HG03064 (cell line): ENCODE results near the gene ADAMTS7.
"Not testable (repeated sequence)": the region's sequence is repeated elsewhere in the genome, so short reads cannot be mapped to it uniquely, and the experiment has no call there.

Experiments
- ATAC-seq: cut with Tn5 transposase; IDR thresholded peaks from one replicate; pipeline ENCODE4 v1.9.1; 2021; ENCODE audit warnings: low read depth; ENCODE audit not compliant: unreplicated experiment

The ADAMTS7 gene

DNA sequence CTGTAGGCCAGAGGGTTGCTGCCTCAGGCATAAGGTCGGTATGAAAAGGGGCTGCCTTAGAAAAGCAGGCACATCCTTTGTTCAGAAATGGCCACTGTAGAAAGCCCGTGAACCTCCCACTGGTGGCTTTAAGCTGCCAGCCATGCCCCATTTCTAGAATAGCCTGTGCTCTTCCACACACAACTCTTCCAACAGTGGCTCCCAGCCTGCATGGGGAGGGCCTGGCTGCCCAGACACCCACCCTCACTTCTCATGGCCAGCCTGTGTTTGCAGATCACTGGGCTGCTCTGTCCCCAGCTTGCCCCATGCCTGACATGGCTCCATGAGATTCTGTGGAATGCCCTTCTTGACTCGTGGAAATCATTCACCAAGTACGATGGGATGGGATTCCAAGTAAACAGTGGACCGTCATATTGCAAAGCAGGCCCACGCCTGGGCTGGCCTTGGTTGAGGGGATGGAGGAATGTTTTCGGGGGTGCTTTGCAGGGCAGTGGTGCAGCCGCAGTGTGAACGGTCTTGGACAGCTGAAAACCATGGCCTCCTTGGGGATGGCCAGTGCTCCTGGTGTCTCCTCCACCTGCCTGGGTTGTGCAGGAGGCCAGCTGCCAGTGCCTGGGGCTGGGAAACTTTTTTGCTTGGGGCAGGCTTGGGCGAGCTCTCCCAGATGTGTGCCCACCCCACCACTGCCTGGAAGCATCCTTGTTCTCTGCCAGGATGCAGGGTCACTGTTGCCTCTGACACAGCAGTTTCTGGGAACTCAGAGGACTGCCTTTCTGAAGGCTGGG lies 57.3 kb downstream of the ADAMTS7 start:
- not testable (repeated sequence) for ATAC-seq

DNA sequence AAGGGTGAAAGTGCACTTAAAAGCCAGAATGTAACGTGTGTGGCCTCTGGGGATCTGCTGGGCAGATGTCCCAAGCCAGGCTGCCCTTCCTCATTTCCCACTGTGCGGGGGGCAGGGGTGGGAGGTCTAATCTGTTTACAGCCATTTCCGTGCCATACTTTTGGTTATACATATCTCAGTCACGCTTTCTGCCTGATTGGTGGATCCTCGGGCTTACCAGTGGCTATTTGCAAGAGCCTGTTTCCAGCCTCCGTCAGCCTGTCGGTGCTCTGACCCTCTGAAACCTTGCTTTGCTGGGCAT lies 58.0 kb downstream of the ADAMTS7 start:
- not testable (repeated sequence) for ATAC-seq

DNA sequence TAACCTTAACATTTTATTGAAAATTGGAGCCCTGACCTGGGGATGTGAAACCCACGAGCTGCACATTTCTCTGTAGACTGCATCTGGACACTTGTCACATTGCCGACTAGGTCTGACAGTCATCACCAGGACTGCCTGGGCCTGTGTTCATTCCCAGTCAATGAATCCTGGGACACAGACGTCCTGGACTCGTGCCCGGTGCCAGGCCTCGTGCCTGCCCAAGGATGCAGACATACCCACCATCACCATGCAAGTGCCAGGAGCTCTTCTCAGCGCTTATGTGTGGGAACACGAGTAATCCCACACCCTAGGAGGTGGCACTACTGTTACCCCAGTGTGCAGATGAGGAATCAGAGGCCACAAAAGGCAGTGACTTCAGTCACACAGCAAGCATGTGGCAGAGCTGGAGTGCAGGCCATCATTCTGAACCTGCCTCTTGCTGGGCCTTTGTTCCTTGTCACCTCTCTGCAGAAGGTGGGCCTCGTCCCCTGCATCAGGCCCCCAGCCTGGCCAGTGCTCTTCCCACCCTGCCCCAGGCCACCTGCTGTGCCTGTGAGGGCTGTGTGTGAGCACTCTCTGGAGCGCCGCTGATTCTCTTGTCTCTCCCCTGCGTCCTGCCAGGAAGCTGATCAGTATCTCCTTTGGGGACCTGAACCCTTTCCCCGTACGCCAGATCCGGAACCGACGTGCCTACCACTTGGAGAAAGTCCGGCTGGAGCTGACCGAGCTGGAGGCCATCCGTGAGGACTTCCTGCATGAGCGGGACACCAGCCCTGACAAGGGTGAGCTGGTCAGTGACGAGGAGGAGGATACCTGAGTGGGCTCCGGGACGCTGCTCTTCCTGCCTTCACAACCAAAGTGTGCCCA lies 58.5 kb downstream of the ADAMTS7 start:
- ATAC-seq, result no peak

DNA sequence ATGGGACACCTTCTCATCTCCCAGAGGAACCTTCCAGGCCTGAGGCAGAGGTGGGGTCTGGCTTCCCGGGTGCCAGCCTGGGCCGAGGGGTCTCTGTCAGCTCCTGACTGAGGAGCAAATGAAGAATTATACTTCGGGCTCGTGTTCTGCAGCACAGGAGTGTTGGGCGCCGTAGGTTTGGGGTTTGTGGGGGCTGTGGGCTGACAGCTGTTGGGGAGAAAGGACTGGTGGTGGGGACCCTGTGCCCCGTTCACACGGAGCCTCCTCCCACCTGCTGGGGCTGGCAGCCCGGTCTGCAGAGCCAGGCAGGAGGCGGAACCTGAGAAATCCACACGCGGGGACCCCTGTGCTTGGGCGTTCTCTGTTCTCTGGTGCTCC lies 59.7 kb downstream of the ADAMTS7 start:
- no peak for ATAC-seq

DNA sequence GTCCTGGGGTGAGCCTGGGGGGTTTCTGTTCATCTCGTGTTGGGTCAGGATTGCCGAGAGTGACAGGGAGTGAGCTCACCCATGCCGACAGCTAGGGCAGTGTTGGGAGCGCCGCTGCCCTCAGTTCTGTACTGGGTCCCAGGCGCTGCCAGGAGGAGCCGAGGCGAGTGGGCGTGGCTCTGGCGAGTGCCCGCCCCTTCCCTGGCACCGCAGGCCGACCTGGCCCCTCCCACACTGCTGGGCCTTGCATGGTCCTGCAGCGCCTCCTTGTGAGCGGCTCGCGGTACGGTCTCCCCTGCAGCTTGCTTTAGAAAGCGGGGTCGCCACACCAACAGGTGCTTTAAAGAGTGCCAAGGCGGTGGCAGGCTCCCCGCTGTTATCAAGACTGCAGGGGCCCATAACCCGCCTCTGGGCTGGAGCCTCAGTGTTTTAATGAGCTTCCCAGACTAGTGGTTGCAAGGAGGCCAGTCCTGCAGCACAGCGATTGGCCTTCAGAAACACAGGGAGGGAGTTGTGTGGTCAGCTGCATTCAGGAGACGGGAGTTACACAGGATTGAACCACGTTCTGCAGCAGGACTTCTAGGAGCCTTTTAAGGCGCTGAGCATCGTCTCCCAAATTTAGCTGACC lies 60.2 kb downstream of the ADAMTS7 start:
- peak; percentile 83 for ATAC-seq

DNA sequence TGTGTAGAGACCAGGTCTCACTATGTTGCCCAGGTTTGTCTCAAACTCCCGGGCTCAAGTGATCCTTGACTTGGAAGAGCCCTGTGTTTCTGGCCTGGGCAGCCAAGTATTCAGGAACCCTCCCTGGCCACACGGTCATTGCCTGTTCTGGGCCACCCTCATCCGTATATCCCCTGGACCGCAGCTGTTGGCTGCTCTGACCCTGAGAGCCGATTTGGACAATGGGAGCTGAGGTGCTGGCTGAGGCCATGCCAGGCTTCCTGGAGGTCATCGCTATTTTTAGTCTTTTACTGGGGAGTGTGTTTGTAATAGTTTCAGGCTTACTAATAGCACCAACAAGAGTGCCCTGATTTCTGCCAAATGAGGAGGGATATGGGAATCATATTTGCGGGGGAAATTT lies 60.7 kb downstream of the ADAMTS7 start:
- no peak for ATAC-seq

DNA sequence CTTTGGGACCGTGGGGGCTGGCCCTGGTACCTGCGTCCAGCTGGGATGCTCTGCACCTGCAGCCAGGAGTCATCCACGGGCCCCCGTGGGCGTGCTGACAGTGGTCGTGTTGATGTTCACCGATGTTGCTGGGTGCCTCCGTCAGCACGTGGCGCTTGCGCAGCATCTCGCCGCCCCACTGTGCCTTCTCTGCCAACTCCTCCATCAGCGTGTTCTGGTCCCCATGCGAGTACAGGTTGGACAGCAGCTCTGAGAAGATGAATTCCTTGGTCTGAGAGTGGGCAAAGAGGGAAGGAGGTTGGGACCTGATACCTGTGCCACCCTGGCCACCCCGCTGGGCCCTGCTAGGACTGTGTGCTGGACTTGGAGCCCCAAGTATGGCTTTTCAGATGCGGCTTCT lies 61.4 kb downstream of the ADAMTS7 start:
- no peak for ATAC-seq

DNA sequence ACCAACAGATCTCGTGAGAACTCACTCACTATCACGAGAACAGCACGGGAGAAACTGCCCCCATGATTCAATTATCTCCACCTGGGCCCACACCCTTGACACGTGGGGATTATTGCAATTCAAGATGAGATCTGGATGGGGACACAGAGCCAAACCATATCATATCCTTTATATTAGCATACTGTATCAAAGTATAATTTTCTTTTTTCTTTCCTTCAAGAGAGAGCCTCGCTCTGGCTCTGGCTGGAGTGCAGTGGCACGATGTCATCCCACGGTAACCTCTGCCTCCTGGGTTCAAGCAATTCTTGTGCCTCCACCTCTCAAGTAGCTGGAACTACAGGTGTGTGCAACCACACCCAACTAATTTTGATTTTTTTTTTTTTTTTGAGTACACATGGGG lies 63.4 kb downstream of the ADAMTS7 start:
- not testable (repeated sequence) for ATAC-seq

DNA sequence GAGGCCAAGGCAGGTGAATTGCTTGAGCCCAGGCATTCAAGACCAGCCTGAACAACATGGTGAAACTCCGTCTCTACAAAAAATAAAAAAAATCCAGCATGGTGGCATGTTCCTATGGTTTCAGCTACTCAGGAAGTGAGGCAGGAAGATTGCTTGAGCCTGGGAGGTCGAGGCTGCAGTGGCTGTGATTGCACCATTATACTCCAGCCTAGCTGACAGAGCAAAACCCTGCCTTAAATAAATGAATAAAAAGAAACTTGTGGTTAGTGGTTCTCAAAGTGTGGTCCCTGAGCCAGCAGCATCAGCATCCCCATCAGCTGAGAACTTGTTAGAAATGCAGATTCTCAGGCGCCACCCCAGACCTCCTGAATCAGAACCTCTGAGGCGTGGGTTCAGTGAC lies 69.6 kb downstream of the ADAMTS7 start:
- ATAC-seq, result not testable (repeated sequence)

DNA sequence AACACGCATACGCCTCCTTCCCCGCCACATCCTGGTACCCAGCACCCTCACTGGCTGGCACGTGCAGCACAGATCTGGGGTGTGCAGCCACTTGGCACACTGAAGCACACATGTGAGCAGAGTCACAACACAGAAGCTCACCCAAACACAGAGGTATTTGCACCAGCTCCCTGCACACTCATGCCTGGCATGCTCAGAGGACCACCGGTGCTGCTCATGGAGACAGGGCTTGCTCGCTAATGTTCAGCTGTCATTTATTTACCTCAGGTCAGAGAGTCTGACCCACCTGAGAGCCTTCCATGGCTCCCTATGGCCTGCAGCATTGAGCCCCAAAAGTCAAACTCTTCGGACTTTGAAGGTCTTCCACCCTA lies 70.4 kb downstream of the ADAMTS7 start:
- ATAC-seq, result no peak

DNA sequence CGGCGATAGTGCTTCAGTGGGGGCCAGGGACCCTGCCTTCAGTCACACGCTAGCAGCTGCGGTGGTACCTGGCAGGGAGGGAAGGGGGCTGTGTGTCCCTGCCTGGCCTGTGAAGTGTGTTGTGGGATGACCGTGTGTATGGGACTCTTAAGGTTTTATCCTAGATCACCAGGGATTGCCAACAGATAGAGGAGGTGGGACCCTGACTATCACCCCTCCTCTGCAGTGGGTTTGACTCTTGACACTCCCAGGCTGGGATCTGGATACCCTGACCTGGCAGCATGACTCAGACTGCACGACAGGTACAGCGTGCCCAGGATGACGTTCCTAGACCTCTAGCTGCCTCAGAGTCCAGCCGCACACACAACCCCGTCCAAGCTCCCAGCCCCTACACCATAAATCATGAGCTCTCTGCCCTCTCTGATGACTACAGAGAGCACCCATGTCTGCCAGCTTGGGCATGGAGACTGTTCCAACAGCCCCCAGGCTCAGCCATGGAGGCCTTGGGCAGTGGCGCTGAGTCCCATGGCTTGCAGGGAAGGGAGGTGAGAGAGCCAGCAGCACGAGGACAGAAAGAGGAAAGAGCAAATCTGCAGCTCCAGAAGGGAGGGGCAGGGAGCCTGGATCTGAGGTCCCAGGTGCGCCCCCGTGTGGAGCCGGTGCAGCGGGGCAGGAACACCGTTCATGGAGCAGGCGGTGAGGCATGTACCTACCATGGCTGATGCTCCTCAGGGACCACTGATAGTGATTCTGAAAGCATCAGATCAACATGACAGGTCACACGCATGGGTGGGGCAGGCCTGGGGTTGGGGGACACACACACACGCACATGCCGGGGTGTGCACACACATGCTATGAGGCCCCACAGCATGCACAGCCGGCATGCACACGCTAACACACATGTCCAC lies 71.0 kb downstream of the ADAMTS7 start:
- ATAC-seq, result no peak

DNA sequence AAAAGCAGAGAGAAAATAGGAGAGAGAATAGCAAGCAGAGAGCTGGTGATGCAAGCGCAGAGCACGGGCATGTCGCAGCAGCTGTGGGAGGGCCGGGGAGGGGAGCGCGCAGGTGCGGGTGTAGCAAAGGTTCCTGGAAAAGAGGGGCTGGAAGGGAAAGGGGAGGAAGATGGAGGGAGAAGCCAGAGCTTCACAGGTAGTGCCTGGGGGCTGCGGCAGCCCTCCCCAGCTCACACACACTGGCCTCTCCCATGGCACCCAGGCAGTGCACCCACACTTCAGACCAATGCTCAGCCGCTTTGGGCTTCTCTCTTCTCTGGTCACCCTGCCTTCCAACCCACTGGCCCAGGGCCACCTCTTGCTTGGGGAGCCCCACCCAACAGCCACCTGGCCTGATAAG lies 72.1 kb downstream of the ADAMTS7 start:
- no peak for ATAC-seq

DNA sequence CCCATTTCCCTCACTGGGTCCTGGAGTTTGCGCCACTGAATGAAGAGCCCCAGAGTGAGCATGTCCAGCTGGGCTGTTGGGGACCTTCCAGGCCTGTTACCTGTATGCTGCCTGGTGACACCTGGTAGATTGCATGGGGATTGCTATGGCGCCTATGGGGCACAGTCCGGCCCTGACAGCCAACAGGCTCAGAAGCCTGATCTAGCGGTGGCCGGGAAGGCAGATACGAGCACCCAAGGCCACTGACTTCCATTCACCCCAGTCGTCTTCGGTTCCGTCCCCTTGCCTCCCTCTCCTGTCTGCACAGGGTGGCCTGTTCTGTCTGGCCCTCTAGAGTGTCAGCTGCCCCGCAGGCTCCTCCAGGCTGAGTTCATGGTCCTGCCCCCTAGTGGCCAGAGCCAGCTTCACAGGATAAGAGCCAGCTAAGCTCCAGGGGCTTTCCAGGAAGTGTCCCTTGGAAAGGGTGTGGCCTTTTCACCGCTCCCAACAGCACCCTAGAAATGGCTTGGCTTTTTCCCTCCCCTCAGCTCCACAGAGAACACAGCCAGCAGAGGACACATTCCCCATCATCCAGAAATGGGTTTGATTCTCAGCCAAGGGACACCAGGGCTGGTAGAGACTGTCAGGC lies 73.2 kb downstream of the ADAMTS7 start:
- ATAC-seq, result not testable (repeated sequence)

DNA sequence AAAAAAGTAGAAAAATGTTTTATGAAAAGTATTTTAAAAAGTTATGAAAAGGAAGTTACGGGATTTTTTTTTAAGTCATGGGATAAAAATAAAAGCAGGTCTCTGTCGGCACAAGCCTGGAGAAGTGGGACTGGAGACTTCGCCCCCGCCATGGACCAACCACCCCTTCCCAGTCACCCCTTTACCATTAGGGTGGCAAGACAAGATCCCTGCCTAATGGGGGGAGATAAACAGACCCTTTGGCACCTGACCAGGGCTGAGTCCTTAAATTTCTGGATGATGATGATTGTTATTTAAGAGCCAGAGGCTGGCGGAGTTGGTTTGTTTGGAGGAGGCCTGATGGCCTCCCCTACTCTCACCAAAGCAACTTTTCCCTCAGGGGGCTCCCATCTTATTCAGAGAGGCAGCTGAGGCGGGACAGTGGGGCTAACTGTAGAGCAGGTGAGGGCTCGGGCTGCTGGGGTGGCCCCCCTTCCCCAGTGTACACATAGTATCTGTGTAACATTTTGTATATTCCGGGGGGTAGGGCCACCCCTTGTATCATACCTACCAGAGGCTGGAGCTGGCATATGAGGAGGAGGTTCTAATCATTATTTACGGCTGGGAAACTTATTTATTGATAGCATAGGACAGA lies 74.0 kb downstream of the ADAMTS7 start:
- no peak for ATAC-seq

DNA sequence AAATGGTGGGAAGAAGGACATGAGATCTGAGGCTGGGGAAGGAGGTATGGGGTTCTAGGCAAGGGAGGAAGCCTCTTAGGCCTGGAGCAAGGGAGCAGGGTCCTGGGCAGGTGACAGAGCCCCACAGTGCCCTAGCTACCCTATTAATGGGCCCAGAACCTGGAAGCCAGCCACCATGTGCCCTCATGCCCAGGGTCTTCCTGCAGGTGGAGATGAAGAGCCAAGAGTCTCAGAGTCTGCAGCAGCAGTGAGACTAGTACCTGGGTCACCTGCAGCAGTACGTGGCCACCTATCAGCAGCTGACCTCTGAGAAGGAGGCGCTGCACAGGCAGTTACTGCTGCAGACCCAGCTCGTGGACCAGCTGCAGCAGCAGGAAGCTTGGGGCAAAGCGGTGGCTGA lies 75.0 kb downstream of the ADAMTS7 start:
- ATAC-seq, result not testable (repeated sequence)

DNA sequence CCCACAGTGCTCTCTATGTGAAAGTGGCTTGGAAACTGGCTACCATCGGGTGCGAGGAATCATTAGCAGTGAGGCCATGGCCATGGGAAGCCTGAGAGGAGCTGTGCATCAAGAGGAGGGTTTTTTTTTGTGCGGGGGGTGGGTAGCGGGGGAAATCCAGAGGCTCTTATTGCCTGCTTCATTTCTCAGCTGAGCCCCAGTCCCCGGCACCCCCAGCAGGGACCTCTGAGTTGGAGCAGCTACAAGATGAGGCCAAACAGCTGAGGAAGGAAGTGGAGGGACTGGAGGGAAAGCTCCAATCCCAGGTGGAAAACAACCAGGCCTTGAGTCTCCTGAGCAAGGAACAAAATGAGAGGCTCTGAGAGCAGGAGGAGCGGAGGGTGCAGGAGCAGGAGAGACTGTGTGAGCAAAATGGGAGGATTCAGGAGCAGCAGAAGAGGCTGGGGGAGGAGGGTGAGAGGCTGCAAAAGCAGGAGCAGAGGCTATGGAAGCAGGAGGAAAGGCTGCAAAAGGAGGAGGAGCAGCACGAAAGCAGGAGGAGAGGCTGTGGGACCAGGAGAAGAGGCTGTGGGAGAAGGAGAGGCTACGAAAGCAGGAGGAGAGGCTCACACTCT lies 76.7 kb downstream of the ADAMTS7 start:
- ATAC-seq, result no peak

DNA sequence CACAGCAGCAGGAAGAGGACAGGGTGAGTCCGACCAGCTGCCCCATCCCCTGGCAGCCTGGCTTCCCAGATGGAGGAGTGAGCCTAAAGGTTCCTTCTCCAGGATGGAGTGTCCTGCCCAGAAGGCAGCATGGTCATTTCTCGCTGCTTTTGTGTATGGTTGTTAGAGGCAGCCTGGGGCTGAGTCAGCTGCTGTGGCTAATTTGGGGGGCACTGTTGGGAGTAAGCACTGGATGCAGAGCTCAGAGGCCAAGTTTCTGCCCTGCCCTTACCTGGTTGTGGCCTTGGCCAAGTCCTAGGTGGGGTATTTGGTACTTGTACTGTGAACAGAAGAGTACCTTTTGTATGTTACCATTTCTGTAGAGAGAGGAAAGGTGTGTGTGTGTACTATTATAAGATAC lies 78.6 kb downstream of the ADAMTS7 start:
- no peak for ATAC-seq

DNA sequence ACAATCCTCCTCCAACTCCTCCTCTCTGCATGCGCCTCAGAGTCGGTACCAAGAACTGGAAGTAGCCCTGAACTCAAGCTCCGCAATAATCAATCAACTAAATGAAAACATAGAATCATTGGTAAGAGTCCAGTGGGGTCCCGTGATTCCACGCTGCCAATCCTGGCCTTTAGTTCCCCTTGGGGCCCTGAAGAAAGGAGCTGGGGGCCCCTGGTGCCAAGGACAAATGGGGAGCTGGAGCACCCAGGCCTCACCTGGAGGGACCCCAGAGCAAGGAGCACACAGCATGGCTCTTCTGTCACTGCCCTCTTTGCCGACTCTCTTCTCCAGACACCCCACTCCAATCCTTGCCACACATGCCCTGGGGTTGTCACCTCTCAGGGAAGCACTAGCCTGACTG lies 80.3 kb downstream of the ADAMTS7 start:
- ATAC-seq, result no peak

DNA sequence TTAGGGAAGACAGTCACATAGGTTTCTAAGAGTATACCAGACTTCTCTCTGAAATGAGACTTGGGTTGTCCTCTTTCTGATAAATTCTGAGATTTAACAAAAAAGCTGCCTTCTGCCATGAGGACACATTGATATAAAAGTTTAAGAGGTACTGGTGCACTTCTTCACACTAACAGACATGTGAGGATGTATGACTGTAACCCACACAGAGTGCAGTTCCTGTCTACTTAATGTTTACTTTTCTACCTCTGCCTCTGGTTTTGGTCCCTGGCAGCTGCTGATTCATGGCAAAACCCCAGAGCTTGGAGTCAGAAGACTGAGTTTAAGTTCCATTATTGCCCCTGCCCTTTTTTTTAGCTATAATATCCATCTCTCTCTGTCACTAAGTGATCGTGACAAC lies 82.8 kb downstream of the ADAMTS7 start:
- not testable (repeated sequence) for ATAC-seq
